GM19043 (cell line): Measurements from ENCODE around the gene DTX4.

Experiments
- ATAC-seq: cut with Tn5 transposase; IDR thresholded peaks from one replicate; pipeline ENCODE4 v1.9.1; 2021; ENCODE audit warnings: low read depth; ENCODE audit not compliant: unreplicated experiment

The DTX4 gene

GRCh38 chr11:59189986-59190385 is 18.1 kb downstream of the DTX4 start:
- no peak for ATAC-seq

- ATAC-seq: no peak
These were observed 19.2 kb downstream of the DTX4 start for GRCh38 chr11:59191095-59191494.

- no peak for ATAC-seq
These were observed 20.0 kb downstream of the DTX4 start for GRCh38 chr11:59191890-59192289.

- no peak for ATAC-seq
These were observed 20.6 kb downstream of the DTX4 start for GRCh38 chr11:59192446-59193020.

GRCh38 chr11:59193587-59194130 is 21.7 kb downstream of the DTX4 start:
- ATAC-seq: no peak

GRCh38 chr11:59195586-59195985 is 23.7 kb downstream of the DTX4 start:
- ATAC-seq: no peak

- ATAC-seq: no peak
These were observed 24.8 kb downstream of the DTX4 start for GRCh38 chr11:59196777-59197176.

GRCh38 chr11:59197991-59198390 is 26.1 kb downstream of the DTX4 start:
- no peak for ATAC-seq

- no peak for ATAC-seq
These were observed 26.8 kb downstream of the DTX4 start for GRCh38 chr11:59198726-59199125.

GRCh38 chr11:59199546-59200422 is 27.9 kb downstream of the DTX4 start:
- peak; percentile 47 for ATAC-seq

- ATAC-seq: no peak
These were observed 28.5 kb downstream of the DTX4 start for GRCh38 chr11:59200423-59200746.

- ATAC-seq: no peak
These were observed 29.4 kb downstream of the DTX4 start for GRCh38 chr11:59201353-59201752.

GRCh38 chr11:59204746-59205145 is 32.8 kb downstream of the DTX4 start:
- no peak for ATAC-seq

- no peak for ATAC-seq
These were observed 33.7 kb downstream of the DTX4 start for GRCh38 chr11:59205648-59206047.

GRCh38 chr11:59206635-59207034 is 34.7 kb downstream of the DTX4 start:
- ATAC-seq: no peak

- ATAC-seq: peak; percentile 56
These were observed 36.1 kb downstream of the DTX4 start for GRCh38 chr11:59207988-59208451.

GRCh38 chr11:59208956-59209355 is 37.0 kb downstream of the DTX4 start:
- ATAC-seq: no peak

- ATAC-seq: no peak
These were observed 40.3 kb downstream of the DTX4 start for GRCh38 chr11:59212222-59212621.

GRCh38 chr11:59212744-59213631 is 41.1 kb downstream of the DTX4 start, which contains the start of gene MPEG1:
TSS of gene MPEG1 (minus strand) at chr11:59212927. CDS start at chr11:59212865, 62 bp downstream.
- ATAC-seq: peak; percentile 13

- no peak for ATAC-seq
These were observed 42.4 kb downstream of the DTX4 start for GRCh38 chr11:59214141-59214893.
